Epithelial cell of esophagus (primary cell): ENCODE results near the gene OVCH2.
A peak's percentile ranks its signal among the peaks of the same experiment; 100 is the strongest.
"Not testable (repeated sequence)": the region's sequence is repeated elsewhere in the genome, so short reads cannot be mapped to it uniquely, and the experiment has no call there.

Experiments
- DNase-seq: peaks from one replicate; pipeline ENCODE4 v3.0.0; 2010; ENCODE audit warnings: low read depth
- H3K4me3 ChIP-seq: 2 replicates; pipeline ENCODE4 v1.5.1; 2011; ENCODE audit warnings: mild to moderate bottlenecking, low read length, control low read depth
- CTCF ChIP-seq: IDR thresholded peaks from 2 replicates; pipeline ENCODE4 v1.5.1; 2011; ENCODE audit warnings: low read depth, mild to moderate bottlenecking, low read length, control low read depth, inconsistent platforms; ENCODE audit not compliant: insufficient read depth; ENCODE audit errors: missing control alignments

The OVCH2 gene

DNA sequence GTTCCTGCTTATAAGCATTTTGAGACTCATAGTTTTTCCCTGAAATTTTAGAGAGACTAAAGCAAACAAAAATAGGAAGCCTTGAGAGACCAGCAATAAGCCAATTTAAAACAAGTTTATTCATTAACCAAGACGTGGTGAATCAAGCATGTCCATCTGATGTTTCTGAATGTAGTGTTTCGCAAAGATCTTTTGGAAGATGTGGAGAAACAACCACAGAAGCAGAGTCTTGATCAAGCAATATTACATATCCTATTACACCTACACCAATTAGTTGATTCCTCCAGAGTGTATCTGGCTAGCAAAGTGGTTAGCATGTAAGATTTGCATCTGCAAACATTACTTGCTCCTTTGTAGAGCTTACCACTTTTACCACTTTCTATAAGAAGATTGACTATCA, at the start of gene OVCH2:
Gene OVCH2 (minus strand): TSS at position 101 of the 400 bp plus-strand sequence. CDS start 83 bp downstream, at position 18.
- no peak for DNase-seq
- TF ChIP-seq CTCF = no peak
- H3K4me3 ChIP-seq = no peak within 1 kb of the TSS

GRCh38 chr11:7749456-7749855, 43.2 kb upstream of the OVCH2 start:
- TF ChIP-seq CTCF = no peak
- no peak overlapping the region for H3K4me3 ChIP-seq
- peak; percentile 73 for DNase-seq

DNA sequence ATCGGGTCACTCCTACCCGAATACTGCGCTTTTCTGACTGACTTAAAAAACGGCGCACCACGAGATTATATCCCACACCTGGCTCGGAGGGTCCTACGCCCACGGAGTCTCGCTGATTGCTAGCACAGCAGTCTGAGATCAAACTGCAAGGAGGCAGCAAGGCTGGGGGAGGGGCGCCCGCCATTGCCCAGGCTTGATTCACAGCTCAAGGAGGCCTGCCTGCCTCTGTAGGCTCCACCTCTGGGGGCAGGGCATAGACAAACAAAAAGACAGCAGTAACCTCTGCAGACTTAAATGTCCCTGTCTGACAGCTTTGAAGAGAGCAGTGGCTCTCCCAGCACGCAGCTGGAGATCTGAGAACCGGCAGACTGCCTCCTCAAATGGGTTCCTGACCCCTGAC, 28.5 kb upstream of the OVCH2 start:
- H3K4me3 ChIP-seq, DNase-seq: not testable (repeated sequence)

GRCh38 chr11:7714786-7715185, 8.5 kb upstream of the OVCH2 start:
- no peak for DNase-seq
- H3K4me3 ChIP-seq = no peak overlapping the region

DNA sequence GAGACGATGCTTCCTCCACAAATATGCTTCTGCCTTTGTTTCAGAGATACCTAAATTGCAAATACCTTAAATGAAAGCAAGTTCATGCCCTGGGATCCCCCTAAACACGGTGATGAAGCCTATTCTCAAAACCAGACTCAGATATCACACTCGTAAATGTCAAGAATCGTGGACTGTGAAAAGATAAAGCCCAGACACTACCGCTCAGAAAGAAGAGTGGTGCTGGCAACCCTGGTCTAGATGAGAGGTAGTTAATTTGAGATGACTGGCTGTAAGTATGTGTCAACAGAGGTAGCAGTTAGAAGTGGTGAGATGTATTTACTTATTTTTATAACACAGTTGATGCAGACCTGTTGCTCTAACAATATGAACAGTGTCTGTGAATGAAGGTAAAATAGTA, 2.5 kb downstream of the OVCH2 start:
- TF ChIP-seq CTCF = no peak
- H3K4me3 ChIP-seq = no peak overlapping the region
- DNase-seq = no peak

More at GRCh38 chr11:7714786-7715185, 8.5 kb upstream of the OVCH2 start:
- TF ChIP-seq CTCF = no peak

DNA sequence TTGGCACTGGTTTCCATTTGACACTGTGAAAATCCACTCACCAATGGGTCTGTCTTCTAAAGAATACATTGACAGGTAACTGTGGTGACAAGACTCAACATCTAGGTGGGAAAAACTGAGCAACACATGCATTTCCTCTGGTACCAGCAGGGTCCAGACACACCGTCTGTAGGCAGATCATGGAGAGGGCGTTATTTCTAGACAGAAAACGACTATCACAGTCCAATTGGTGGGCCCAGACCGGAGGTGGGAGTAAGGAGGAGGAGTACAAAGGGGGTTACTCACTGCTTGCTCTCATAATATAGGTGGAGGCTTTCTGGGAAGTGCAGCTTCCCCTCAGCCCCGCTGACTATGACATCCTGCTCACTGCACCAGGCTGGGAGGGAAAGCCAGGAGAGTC, 9.9 kb downstream of the OVCH2 start:
- H3K4me3 ChIP-seq = no peak overlapping the region
- TF ChIP-seq CTCF = no peak
- no peak for DNase-seq

- no peak for DNase-seq
These were observed 12.0 kb downstream of the OVCH2 start for GRCh38 chr11:7694235-7694634.

More at GRCh38 chr11:7694235-7694634, 12.0 kb downstream of the OVCH2 start:
- no peak overlapping the region for H3K4me3 ChIP-seq
- no peak for TF ChIP-seq CTCF
